HEK293 (cell line): ENCODE measurements around the gene PLEKHA7.
A peak's percentile ranks its signal among the peaks of the same experiment; 100 is the strongest.

Experiments
- CTCF ChIA-PET: fragments of 350-600 bp; formaldehyde crosslinking; extraction: SDS; loops from one replicate; lab custom pipeline; 2021; ENCODE audit warnings: antibody characterized with exemption; lab: Yijun Ruan, JAX
- POLR2A ChIA-PET: fragments of 300-600 bp; formaldehyde crosslinking; extraction: SDS; loops from one replicate; lab custom pipeline; 2020; ENCODE audit warnings: antibody characterized with exemption, inconsistent platforms; lab: Yijun Ruan, JAX
- H3K27ac ChIP-seq: fragments of 200-500 bp; sonication (Bioruptor generic); 2 replicates; pipeline ENCODE4 v1.5.1; 2014; ENCODE audit warnings: low read depth, low read length, control low read depth, inconsistent platforms; ENCODE audit errors: extremely low read depth
- H3K36me3 ChIP-seq, 2 experiments: fragments of 200-500 bp in 1 of 2; sonication (Bioruptor generic) in 1 of 2; 1 replicate in 1 of 2; 2 replicates in 1 of 2; pipeline ENCODE4 v1.5.1; 2014 to 2017; ENCODE audit warnings: inconsistent platforms in 2 of 2, low read length in 2 of 2; ENCODE audit not compliant: control insufficient read depth in 2 of 2, insufficient read depth in 1 of 2
- H3K4me1 ChIP-seq: fragments of 200-500 bp; sonication (Bioruptor generic); 2 replicates; pipeline ENCODE4 v1.5.1; 2014; ENCODE audit warnings: mild to moderate bottlenecking, low read length, inconsistent platforms; ENCODE audit not compliant: control insufficient read depth, insufficient read depth
- H3K4me3 ChIP-seq: 2 replicates; pipeline ENCODE4 v1.5.1; 2011; ENCODE audit warnings: low read depth, mild to moderate bottlenecking, control low read depth, low read length, moderate library complexity
- H3K9me3 ChIP-seq: fragments of 200-500 bp; sonication (Bioruptor generic); 2 replicates; pipeline ENCODE4 v1.5.1; 2014; ENCODE audit warnings: low read depth, low read length, inconsistent platforms; ENCODE audit not compliant: control insufficient read depth, insufficient read depth
- BCL11A ChIP-seq: fragments of 450-650 bp; formaldehyde crosslinking; IDR thresholded peaks from 2 replicates; pipeline ENCODE4 v1.5.1; 2016; ENCODE audit warnings: low read depth, missing biosample characterization, missing genetic modification characterization
- GLI4 ChIP-seq: fragments of 450-650 bp; formaldehyde crosslinking; IDR thresholded peaks from 2 replicates; pipeline ENCODE4 v1.5.1; 2016; ENCODE audit warnings: missing biosample characterization, missing genetic modification characterization
- PRDM1 ChIP-seq: fragments of 450-650 bp; formaldehyde crosslinking; IDR thresholded peaks from 2 replicates; pipeline ENCODE4; 2016; ENCODE audit warnings: missing biosample characterization, missing genetic modification characterization
- ZFHX2 ChIP-seq: fragments of 450-650 bp; formaldehyde crosslinking; conservative IDR thresholded peaks from 2 replicates; pipeline ENCODE4 v1.5.1; 2016; ENCODE audit warnings: missing biosample characterization, missing genetic modification characterization
- ZNF174 ChIP-seq: fragments of 450-650 bp; formaldehyde crosslinking; IDR thresholded peaks from 2 replicates; pipeline ENCODE4 v1.5.0; 2017; ENCODE audit warnings: missing biosample characterization, mild to moderate bottlenecking, missing genetic modification characterization
- ZNF274 ChIP-seq, 2 experiments: fragments of 200-500 bp in 1 of 2; fragments of 450-650 bp in 1 of 2; sonication (Bioruptor generic) in 1 of 2; formaldehyde crosslinking in 1 of 2; IDR thresholded peaks; 2 replicates each; pipeline versions ENCODE4 v1.5.1 to v1.6.1; 2014 to 2016; ENCODE audit warnings: borderline replicate concordance in 1 of 2, inconsistent platforms in 1 of 2, low read length in 1 of 2, missing biosample characterization in 1 of 2, missing genetic modification characterization in 1 of 2
- ZNF335 ChIP-seq: fragments of 450-650 bp; formaldehyde crosslinking; conservative IDR thresholded peaks from 2 replicates; pipeline ENCODE4 v1.5.1; 2016; ENCODE audit warnings: missing biosample characterization, missing genetic modification characterization
- ZNF501 ChIP-seq: fragments of 450-650 bp; formaldehyde crosslinking; IDR thresholded peaks from 2 replicates; pipeline ENCODE4 v1.5.1; 2016; ENCODE audit warnings: missing biosample characterization, missing genetic modification characterization
- ZNF701 ChIP-seq: fragments of 450-650 bp; formaldehyde crosslinking; IDR thresholded peaks from 2 replicates; pipeline ENCODE4 v1.5.1; 2016; ENCODE audit warnings: missing biosample characterization, missing genetic modification characterization
- ZNF777 ChIP-seq: fragments of 450-650 bp; formaldehyde crosslinking; IDR thresholded peaks from 2 replicates; pipeline ENCODE4 v1.5.1; 2017; ENCODE audit warnings: missing biosample characterization, missing genetic modification characterization, borderline replicate concordance
- TF ChIP-seq, protein P1 (sequence below): fragments of 450-650 bp; formaldehyde crosslinking; IDR thresholded peaks from 2 replicates; pipeline ENCODE4 v1.5.1; 2016; ENCODE audit warnings: missing biosample characterization, missing genetic modification characterization
- TF ChIP-seq, protein P2 (sequence below): fragments of 450-650 bp; formaldehyde crosslinking; IDR thresholded peaks from 2 replicates; pipeline ENCODE4 v1.5.1; 2016; ENCODE audit warnings: missing biosample characterization, missing genetic modification characterization
- TF ChIP-seq, protein P3 (sequence below): fragments of 450-650 bp; formaldehyde crosslinking; IDR thresholded peaks from 2 replicates; pipeline ENCODE4 v1.5.1; 2016; ENCODE audit warnings: missing biosample characterization, missing genetic modification characterization
- TF ChIP-seq, protein P4 (sequence below): fragments of 450-650 bp; formaldehyde crosslinking; optimal IDR thresholded peaks from 2 replicates; pipeline ENCODE3; 2016; ENCODE audit warnings: missing biosample characterization, mild to moderate bottlenecking, missing genetic modification characterization

PLEKHA7 gene

DNA sequence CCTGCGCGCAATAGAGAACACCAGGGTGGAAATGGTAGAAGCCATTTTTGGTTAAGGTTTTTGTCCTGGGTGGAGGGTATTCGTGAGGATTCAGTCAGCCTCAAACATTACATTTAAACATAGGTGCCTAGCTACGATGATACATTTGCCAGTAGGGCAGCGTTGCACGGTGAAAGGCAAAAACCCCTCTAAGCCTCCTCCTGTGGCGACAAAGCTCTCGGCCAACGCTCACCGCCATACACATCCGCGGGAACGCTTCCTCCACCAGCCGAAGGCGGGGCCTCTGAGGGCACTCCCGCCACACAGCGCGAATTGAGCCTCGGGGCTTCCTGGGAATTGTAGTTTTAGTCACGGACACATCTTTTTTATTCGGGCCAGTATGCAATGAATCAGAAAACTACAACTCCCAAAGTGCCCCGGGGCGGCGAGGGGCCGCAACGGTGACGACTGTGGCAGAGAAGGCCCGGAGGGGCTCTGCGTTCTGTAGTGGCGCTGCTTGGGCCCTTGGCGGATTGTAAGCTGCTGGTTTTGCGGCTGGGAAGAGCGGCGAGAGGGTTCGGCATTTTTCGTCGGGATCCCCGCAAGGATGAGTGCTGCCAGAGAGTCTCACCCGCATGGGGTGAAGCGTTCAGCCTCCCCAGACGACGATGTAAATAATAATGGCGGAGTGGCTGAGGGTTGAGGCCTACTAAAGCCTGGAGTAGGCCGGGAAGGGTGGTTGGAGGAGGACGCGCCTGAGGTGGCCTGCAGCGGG lies 275.8 kb downstream of the PLEKHA7 start, which contains the start of gene C11orf58 (continued):
- TF ChIP-seq, protein P1, sequence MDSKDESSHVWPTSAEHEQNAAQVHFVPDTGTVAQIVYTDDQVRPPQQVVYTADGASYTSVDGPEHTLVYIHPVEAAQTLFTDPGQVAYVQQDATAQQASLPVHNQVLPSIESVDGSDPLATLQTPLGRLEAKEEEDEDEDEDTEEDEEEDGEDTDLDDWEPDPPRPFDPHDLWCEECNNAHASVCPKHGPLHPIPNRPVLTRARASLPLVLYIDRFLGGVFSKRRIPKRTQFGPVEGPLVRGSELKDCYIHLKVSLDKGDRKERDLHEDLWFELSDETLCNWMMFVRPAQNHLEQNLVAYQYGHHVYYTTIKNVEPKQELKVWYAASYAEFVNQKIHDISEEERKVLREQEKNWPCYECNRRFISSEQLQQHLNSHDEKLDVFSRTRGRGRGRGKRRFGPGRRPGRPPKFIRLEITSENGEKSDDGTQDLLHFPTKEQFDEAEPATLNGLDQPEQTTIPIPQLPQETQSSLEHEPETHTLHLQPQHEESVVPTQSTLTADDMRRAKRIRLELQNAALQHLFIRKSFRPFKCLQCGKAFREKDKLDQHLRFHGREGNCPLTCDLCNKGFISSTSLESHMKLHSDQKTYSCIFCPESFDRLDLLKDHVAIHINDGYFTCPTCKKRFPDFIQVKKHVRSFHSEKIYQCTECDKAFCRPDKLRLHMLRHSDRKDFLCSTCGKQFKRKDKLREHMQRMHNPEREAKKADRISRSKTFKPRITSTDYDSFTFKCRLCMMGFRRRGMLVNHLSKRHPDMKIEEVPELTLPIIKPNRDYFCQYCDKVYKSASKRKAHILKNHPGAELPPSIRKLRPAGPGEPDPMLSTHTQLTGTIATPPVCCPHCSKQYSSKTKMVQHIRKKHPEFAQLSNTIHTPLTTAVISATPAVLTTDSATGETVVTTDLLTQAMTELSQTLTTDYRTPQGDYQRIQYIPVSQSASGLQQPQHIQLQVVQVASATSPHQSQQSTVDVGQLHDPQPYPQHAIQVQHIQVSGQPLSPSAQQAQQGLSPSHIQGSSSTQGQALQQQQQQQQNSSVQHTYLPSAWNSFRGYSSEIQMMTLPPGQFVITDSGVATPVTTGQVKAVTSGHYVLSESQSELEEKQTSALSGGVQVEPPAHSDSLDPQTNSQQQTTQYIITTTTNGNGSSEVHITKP (tag by site-specific recombination): peak; percentile 47
- TF ChIP-seq GLI4: 0 out of 2 replicates have a peak, but pooled peaks have one; percentile 37
- TF ChIP-seq, protein P2, sequence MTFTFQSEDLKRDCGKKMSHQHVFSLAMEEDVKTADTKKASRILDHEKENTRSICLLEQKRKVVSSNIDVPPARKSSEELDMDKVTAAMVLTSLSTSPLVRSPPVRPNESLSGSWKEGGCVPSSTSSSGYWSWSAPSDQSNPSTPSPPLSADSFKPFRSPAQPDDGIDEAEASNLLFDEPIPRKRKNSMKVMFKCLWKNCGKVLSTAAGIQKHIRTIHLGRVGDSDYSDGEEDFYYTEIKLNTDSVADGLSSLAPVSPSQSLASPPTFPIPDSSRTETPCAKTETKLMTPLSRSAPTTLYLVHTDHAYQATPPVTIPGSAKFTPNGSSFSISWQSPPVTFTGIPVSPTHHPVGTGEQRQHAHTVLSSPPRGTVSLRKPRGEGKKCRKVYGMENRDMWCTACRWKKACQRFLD (tag by site-specific recombination): no peak
- TF ChIP-seq ZNF501 (tag by site-specific recombination): peak; percentile 53; the same call in 1 of the 2 replicates
- TF ChIP-seq ZNF777 (tag by site-specific recombination): no peak
- TF ChIP-seq, protein P3, sequence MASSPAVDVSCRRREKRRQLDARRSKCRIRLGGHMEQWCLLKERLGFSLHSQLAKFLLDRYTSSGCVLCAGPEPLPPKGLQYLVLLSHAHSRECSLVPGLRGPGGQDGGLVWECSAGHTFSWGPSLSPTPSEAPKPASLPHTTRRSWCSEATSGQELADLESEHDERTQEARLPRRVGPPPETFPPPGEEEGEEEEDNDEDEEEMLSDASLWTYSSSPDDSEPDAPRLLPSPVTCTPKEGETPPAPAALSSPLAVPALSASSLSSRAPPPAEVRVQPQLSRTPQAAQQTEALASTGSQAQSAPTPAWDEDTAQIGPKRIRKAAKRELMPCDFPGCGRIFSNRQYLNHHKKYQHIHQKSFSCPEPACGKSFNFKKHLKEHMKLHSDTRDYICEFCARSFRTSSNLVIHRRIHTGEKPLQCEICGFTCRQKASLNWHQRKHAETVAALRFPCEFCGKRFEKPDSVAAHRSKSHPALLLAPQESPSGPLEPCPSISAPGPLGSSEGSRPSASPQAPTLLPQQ (tag by site-specific recombination): peak; percentile 57; the same call in 1 of the 2 replicates

DNA sequence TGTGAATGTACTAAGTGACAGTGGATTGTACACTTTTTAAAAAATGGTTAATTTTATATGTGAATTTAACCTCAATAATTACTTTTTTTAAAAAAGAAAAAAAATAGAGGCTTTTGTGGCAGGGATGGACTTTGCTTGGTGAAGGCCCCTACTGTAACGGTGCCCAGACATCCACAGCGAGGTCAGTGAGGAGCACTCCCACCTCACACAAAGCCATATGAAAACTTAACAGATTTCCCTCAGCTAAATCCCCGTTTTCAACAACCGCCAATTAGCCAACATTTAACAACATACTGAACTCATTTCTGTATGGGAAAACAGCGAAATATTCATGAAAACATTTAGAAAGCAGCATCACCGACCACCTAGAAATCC lies 276.4 kb downstream of the PLEKHA7 start:
- peaks cover 0 to 16% of the 10 kb centered on the region in 2 experiments; a peak in 2 of 3 replicates for H3K36me3 ChIP-seq
- peak overlapping the region; percentile 96 for H3K4me3 ChIP-seq
- no peaks in the 10 kb centered on the region for H3K9me3 ChIP-seq
- ChIA-PET CTCF (interaction anchor here (0.6 to 1.2 kb wide), 4 partner anchors 9 to 1122 kb away, joined by 3 to 6 read pairs (median 5); no protein-coding TSS in a partner anchor), POLR2A (interaction anchor here (0.7 kb wide), 2 partner anchors 232 to 1288 kb away, joined by 3 read pairs; no protein-coding TSS in a partner anchor)
- no peak overlapping the region; the same call in 1 of the 2 replicates for H3K27ac ChIP-seq
- no peaks in the 10 kb centered on the region for H3K4me1 ChIP-seq
- TF ChIP-seq, protein P4, sequence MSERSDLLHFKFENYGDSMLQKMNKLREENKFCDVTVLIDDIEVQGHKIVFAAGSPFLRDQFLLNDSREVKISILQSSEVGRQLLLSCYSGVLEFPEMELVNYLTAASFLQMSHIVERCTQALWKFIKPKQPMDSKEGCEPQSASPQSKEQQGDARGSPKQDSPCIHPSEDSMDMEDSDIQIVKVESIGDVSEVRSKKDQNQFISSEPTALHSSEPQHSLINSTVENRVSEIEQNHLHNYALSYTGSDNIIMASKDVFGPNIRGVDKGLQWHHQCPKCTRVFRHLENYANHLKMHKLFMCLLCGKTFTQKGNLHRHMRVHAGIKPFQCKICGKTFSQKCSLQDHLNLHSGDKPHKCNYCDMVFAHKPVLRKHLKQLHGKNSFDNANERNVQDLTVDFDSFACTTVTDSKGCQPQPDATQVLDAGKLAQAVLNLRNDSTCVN: no peak
- TF ChIP-seq ZNF274 (IDR thresholded peaks at IDR 0.05; ENCODE audit: low read length) (no peak), ZNF274 (tag by site-specific recombination; IDR thresholded peaks at IDR 0.05; ENCODE audit: borderline replicate concordance) (no peak), ZNF335 (tag by site-specific recombination) (0 out of 2 replicates have a peak, but pooled peaks have one; percentile 1), ZFHX2 (tag by site-specific recombination) (no peak), ZNF174 (tag by site-specific recombination) (no peak), BCL11A (tag by site-specific recombination) (no peak), PRDM1 (tag by site-specific recombination) (0 out of 2 replicates have a peak, but pooled peaks have one; percentile 3), ZNF701 (tag by site-specific recombination) (no peak)
- TF ChIP-seq, protein P1 (tag by site-specific recombination): peak; percentile 84
- TF ChIP-seq, all 188 proteins: peak for 3
